GM19397 (cell line): ENCODE results near the gene F7.
"Not testable (repeated sequence)": the region's sequence is repeated elsewhere in the genome, so short reads cannot be mapped to it uniquely, and the experiment has no call there.

Experiments
- ATAC-seq: cut with Tn5 transposase; IDR thresholded peaks from one replicate; pipeline ENCODE4 v1.9.1; 2021; ENCODE audit warnings: mild to moderate bottlenecking, moderate library complexity; ENCODE audit not compliant: unreplicated experiment

Gene F7

GRCh38 chr13:113150550-113151365, 45.2 kb downstream of the F7 start:
- no peak for ATAC-seq

GRCh38 chr13:113151745-113152690, 46.4 kb downstream of the F7 start:
- no peak for ATAC-seq

- no peak for ATAC-seq
Observed at GRCh38 chr13:113152691-113152983, 47.0 kb downstream of the F7 start.

- no peak for ATAC-seq
Observed at GRCh38 chr13:113152984-113153809, 47.6 kb downstream of the F7 start.

- ATAC-seq, result no peak
Observed at GRCh38 chr13:113153810-113154748, 48.5 kb downstream of the F7 start.

- no peak for ATAC-seq
Observed at GRCh38 chr13:113155201-113155600, 49.6 kb downstream of the F7 start.

GRCh38 chr13:113155982-113156655, 50.5 kb downstream of the F7 start:
- no peak for ATAC-seq

- ATAC-seq, result no peak
Observed at GRCh38 chr13:113157206-113157928, 51.8 kb downstream of the F7 start.

GRCh38 chr13:113157929-113158747, 52.5 kb downstream of the F7 start, which contains the start of gene PROZ:
Gene PROZ, plus strand, starts transcription at chr13:113158648. Its CDS starts 13 bp downstream, at chr13:113158661.
- ATAC-seq, result no peak

GRCh38 chr13:113158946-113159345, 53.4 kb downstream of the F7 start:
- ATAC-seq, result no peak

GRCh38 chr13:113159701-113160100, 54.1 kb downstream of the F7 start:
- no peak for ATAC-seq

GRCh38 chr13:113160983-113161382, 55.4 kb downstream of the F7 start:
- no peak for ATAC-seq

- ATAC-seq, result no peak
Observed at GRCh38 chr13:113161433-113161832, 55.8 kb downstream of the F7 start.

GRCh38 chr13:113161975-113162374, 56.4 kb downstream of the F7 start:
- not testable (repeated sequence) for ATAC-seq

GRCh38 chr13:113162783-113163685, 57.4 kb downstream of the F7 start:
- no peak for ATAC-seq

- no peak for ATAC-seq
Observed at GRCh38 chr13:113164492-113164891, 58.9 kb downstream of the F7 start.

- ATAC-seq, result no peak
Observed at GRCh38 chr13:113166266-113166665, 60.7 kb downstream of the F7 start.
